Type B pancreatic cell (in vitro differentiated cells): ENCODE data around the gene PAX9. TPM values are rescaled to one million over a fixed set of nuclear protein-coding genes. Genes with fewer than 3 reads are reported as not detected.

Experiments
- DNase-seq: peaks from one replicate; pipeline ENCODE4 v3.0.0; 2021; ENCODE audit warnings: mixed read lengths; ENCODE audit not compliant: unreplicated experiment; ENCODE audit errors: extremely low spot score
- H3K27ac Mint-ChIP-seq: 2 replicates; pipeline ENCODE4 v1.8.0; 2021; ENCODE audit warnings: mild to moderate bottlenecking, mixed read lengths
- H3K27me3 Mint-ChIP-seq: 2 replicates; pipeline ENCODE4 v1.8.0; 2021; ENCODE audit warnings: mixed read lengths
- H3K36me3 Mint-ChIP-seq: 2 replicates; pipeline ENCODE4 v1.8.0; 2021; ENCODE audit warnings: mixed read lengths
- H3K4me1 Mint-ChIP-seq: one replicate; pipeline ENCODE4 v1.8.0; 2021; ENCODE audit warnings: mixed read lengths; ENCODE audit not compliant: unreplicated experiment
- H3K4me3 Mint-ChIP-seq: 2 replicates; pipeline ENCODE4 v1.8.0; 2021; ENCODE audit warnings: mild to moderate bottlenecking, mixed read lengths
- H3K9me3 Mint-ChIP-seq: 2 replicates; pipeline ENCODE4 v1.8.0; 2021; ENCODE audit warnings: mixed read lengths
- CTCF ChIP-seq: fragments of 200-600 bp; sonication (generic); conservative IDR thresholded peaks from 2 replicates; pipeline ENCODE4 v1.5.0; 2021; ENCODE audit warnings: antibody characterized with exemption, mild to moderate bottlenecking
- total RNA-seq: library from RNA; stranded (reverse); gene quantifications from 2 replicates; pipeline ENCODE4 v1.2.1, GENCODE V29; 2021; ENCODE audit warnings: low replicate concordance

PAX9 gene
- total RNA-seq, 1 donor from 2014 or later, result 5.6 TPM

- DNase-seq, result peak; percentile 71
- Mint-ChIP-seq H3K27ac (no peak overlapping the region), H3K9me3 (no peaks in the 10 kb centered on the region), H3K4me3 (peak overlapping the region; percentile 82), H3K36me3 (no peaks in the 10 kb centered on the region), H3K4me1 (peaks cover 22% of the 10 kb centered on the region), H3K27me3 (peaks cover 100% of the 10 kb centered on the region)
- no peak for TF ChIP-seq CTCF
These were observed 4.1 kb upstream of the PAX9 start for GRCh38 chr14:36657399-36658122.

GRCh38 chr14:36658123-36659009 lies 3.3 kb upstream of the PAX9 start:
- Mint-ChIP-seq H3K27me3 (peaks cover 100% of the 10 kb centered on the region), H3K27ac (no peak overlapping the region), H3K9me3 (no peaks in the 10 kb centered on the region), H3K4me1 (peaks cover 28% of the 10 kb centered on the region), H3K4me3 (peak overlapping the region; percentile 71), H3K36me3 (no peaks in the 10 kb centered on the region)
- TF ChIP-seq CTCF, result no peak
- no peak for DNase-seq

GRCh38 chr14:36659010-36659821 lies 2.4 kb upstream of the PAX9 start:
- no peak for TF ChIP-seq CTCF
- H3K4me1 Mint-ChIP-seq, result peaks cover 35% of the 10 kb centered on the region
- H3K36me3 Mint-ChIP-seq, result peaks cover 4% of the 10 kb centered on the region
- DNase-seq, result no peak
- peak overlapping the region; percentile 9 for H3K27ac Mint-ChIP-seq
- H3K4me3 Mint-ChIP-seq, result peak overlapping the region; percentile 44
- H3K9me3 Mint-ChIP-seq, result no peaks in the 10 kb centered on the region
- H3K27me3 Mint-ChIP-seq, result peaks cover 100% of the 10 kb centered on the region

- no peak for DNase-seq
- no peak for TF ChIP-seq CTCF
- no peak overlapping the region for H3K27ac Mint-ChIP-seq
- H3K4me3 Mint-ChIP-seq, result peak overlapping the region; percentile 72
- H3K27me3 Mint-ChIP-seq, result peaks cover 100% of the 10 kb centered on the region
- peaks cover 37% of the 10 kb centered on the region for H3K4me1 Mint-ChIP-seq
- H3K9me3 Mint-ChIP-seq, result no peaks in the 10 kb centered on the region
- peaks cover 4% of the 10 kb centered on the region for H3K36me3 Mint-ChIP-seq
These were observed 1.6 kb upstream of the PAX9 start for GRCh38 chr14:36659822-36660735.
